Liver (tissue), 3 donors: Measurements from ENCODE around the gene TRMT10C.

Experiments
- CTCF ChIP-seq: fragments of 150-350 bp; IDR thresholded peaks from 2 replicates; pipeline ENCODE4 v1.5.1; 2017; ENCODE audit warnings: improper control_type of control experiment, low read depth, low read length; ENCODE audit not compliant: missing input control
- FOXA1 ChIP-seq: IDR thresholded peaks from 2 replicates; pipeline ENCODE4 v1.6.1; 2016; ENCODE audit warnings: antibody characterized with exemption
- GABPA ChIP-seq, 2 donors: IDR thresholded peaks in 1 of 2; conservative IDR thresholded peaks in 1 of 2; 2 replicates each; pipeline ENCODE4 v1.6.1; 2016; ENCODE audit warnings: antibody characterized with exemption in 2 of 2, mild to moderate bottlenecking in 1 of 2, moderate library complexity in 1 of 2
- MAX ChIP-seq: IDR thresholded peaks from 2 replicates; pipeline ENCODE4 v1.6.1; 2016; ENCODE audit warnings: antibody characterized with exemption
- RAD21 ChIP-seq, 2 donors: IDR thresholded peaks; 2 replicates each; pipeline ENCODE4 v1.6.1; 2016; ENCODE audit warnings: antibody characterized with exemption in 2 of 2, mild to moderate bottlenecking in 2 of 2
- REST ChIP-seq: IDR thresholded peaks from 2 replicates; pipeline ENCODE4 v1.6.1; 2016; ENCODE audit warnings: antibody characterized with exemption, mild to moderate bottlenecking
- donor health status: healthy.
- donor health status: healthy.

- TF ChIP-seq GABPA (IDR thresholded peaks at IDR 0.05 in 1 of 2, conservative IDR thresholded peaks at IDR 0.05 in 1 of 2): no peak
- TF ChIP-seq CTCF: no peak
- no peak for TF ChIP-seq MAX
- TF ChIP-seq FOXA1: no peak
- TF ChIP-seq REST: no peak
- no peak for TF ChIP-seq RAD21 (IDR thresholded peaks at IDR 0.05)
These were observed 41.5 kb downstream of the TRMT10C start for GRCh38 chr3:101603184-101603583.
